Measurements from ENCODE around the gene ARHGAP27. TPM values are rescaled to one million over a fixed set of nuclear protein-coding genes. Genes with fewer than 3 reads are reported as not detected.

Gene ARHGAP27
- total and polyA plus RNA-seq, 9 of the 15 experiments (the other 6 are each of a cell fraction or from before 2014, with no cell fraction given): 0.04 to 4.6 (median 2.1) TPM

- ChIA-PET POLR2A (interaction anchor here (0.6 kb wide), 1 partner anchor 26 kb away, joined by 3 read pairs; no protein-coding TSS in a partner anchor), CTCF (ENCODE audit: low intra/inter-chr PET ratio) (no interaction called here)
- H2AFZ ChIP-seq (ENCODE audit: low read depth, low read length): no peak overlapping the region
- in situ Hi-C loops (cut with MboI): no loop called here
- BruUV-seq (replicated peaks): no TSS peak
- TF ChIP-seq ZFP36 (IDR thresholded peaks at IDR 0.05; ENCODE audit: low read depth, low read length, partially characterized antibody) (peak; percentile 21), ZNF121 (CRISPR knock-in tag; conservative IDR thresholded peaks at IDR 0.05) (peak; percentile 43), ZNF444 (CRISPR knock-in tag; IDR thresholded peaks at IDR 0.05) (no peak), BCOR (IDR thresholded peaks at IDR 0.05) (peak; percentile 39; the same call in 1 of the 2 replicates)
- no peak for FAIRE-seq
- H3K9me1 ChIP-seq (ENCODE audit: control insufficient read depth, insufficient read depth, low read length): no peaks in the 10 kb centered on the region
- peaks cover 4 to 19% of the 10 kb centered on the region in 2 experiments; a peak in 3 of 5 replicates for H3K4me1 ChIP-seq (replicated peaks in 1 of 2; ENCODE audit: control insufficient read depth in 2 of 2, insufficient read depth in 2 of 2, low read length in 2 of 2)
- no peaks in the 10 kb centered on the region; the same call in 1 of the 2 replicates for H3K9me3 ChIP-seq (replicated peaks; ENCODE audit: control insufficient read depth, insufficient read depth, low read depth, low read length)
- WGBS (ENCODE audit: insufficient coverage, low coverage, missing lambda C conversion rate): 39% methylated on average over 7 of the region's 8 CpGs
- H3K4me3 ChIP-seq: no peak overlapping the region
- DNase-seq (ENCODE audit: extremely low read depth in 1 of 4, low spot score in 3 of 4): no peak
- intact Hi-C loops (cut with micrococcal nuclease): no loop called here
- H3K4me2 ChIP-seq (ENCODE audit: insufficient read depth, low read length): no peak overlapping the region
- no peak overlapping the region for H3K27ac ChIP-seq (ENCODE audit: extremely low read depth, low read depth, low read length)
- no peaks in the 10 kb centered on the region for H3K27me3 ChIP-seq (ENCODE audit: control insufficient read depth in 2 of 2, insufficient read depth in 2 of 2, low read length in 2 of 2)
- H4K20me1 ChIP-seq (replicated peaks; ENCODE audit: control insufficient read depth, insufficient read depth, low read length): no peaks in the 10 kb centered on the region
- ATAC-seq: no peak
- H3K36me3 ChIP-seq (ENCODE audit: control insufficient read depth, insufficient read depth, low read length): no peaks in the 10 kb centered on the region
- H3K79me2 ChIP-seq (ENCODE audit: control insufficient read depth, insufficient read depth, low read length): no peaks in the 10 kb centered on the region
- H3K9ac ChIP-seq (ENCODE audit: insufficient read depth in 1 of 2, low read depth in 2 of 2, low read length in 2 of 2): no peak overlapping the region
Measured at GRCh38 chr17:45372325-45372869, 60.3 kb downstream of the ARHGAP27 start.
